NB4 (cell line): ENCODE measurements around the gene FMO2.

Experiments
- DNase-seq: peaks from one replicate; pipeline ENCODE4 v3.0.0; 2010; ENCODE audit warnings: low read depth
- H3K4me3 ChIP-seq: one replicate; pipeline ENCODE4 v1.5.1; 2011; ENCODE audit warnings: mild to moderate bottlenecking, low read depth, low read length, moderate library complexity
- CTCF ChIP-seq: IDR thresholded peaks from one replicate; pipeline ENCODE4 v1.5.1; 2012; ENCODE audit warnings: low read depth, low read length
- MYC ChIP-seq: IDR thresholded peaks from 2 replicates; pipeline ENCODE4 v1.6.1; 2011; ENCODE audit warnings: low read depth, low read length
- POLR2A ChIP-seq: IDR thresholded peaks from 2 replicates; pipeline ENCODE4 v1.6.1; 2011; ENCODE audit warnings: mild to moderate bottlenecking; ENCODE audit not compliant: insufficient read length; ENCODE audit errors: extremely low read depth
- TF ChIP-seq, protein P1 (sequence below): IDR thresholded peaks from 2 replicates; pipeline ENCODE4 v1.6.1; 2011; ENCODE audit warnings: low read depth, low read length

FMO2 gene

DNA sequence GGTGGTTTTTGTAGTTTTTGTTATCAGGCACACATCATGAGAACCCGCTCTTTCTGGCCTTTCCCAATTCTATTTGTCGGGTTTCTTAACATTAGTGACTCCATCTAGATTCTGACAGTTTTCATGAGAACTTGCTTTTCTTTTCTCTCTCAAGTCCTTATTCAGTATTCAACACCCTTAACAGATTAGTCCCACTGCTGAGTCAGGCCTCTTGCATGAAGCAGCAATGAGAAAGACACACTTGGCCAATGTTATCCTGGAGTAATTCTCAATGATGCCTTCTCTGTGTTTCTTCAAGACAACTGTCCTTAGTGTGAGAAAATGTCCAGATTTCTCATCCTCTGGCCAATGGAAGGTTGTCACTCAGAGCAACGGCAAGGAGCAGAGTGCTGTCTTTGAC lies 11.3 kb downstream of the FMO2 start:
- TF ChIP-seq CTCF (no peak), POLR2A (no peak), MYC (no peak)
- TF ChIP-seq, protein P1, sequence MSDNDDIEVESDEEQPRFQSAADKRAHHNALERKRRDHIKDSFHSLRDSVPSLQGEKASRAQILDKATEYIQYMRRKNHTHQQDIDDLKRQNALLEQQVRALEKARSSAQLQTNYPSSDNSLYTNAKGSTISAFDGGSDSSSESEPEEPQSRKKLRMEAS = no peak
- H3K4me3 ChIP-seq = no peak overlapping the region
- no peak for DNase-seq

DNA sequence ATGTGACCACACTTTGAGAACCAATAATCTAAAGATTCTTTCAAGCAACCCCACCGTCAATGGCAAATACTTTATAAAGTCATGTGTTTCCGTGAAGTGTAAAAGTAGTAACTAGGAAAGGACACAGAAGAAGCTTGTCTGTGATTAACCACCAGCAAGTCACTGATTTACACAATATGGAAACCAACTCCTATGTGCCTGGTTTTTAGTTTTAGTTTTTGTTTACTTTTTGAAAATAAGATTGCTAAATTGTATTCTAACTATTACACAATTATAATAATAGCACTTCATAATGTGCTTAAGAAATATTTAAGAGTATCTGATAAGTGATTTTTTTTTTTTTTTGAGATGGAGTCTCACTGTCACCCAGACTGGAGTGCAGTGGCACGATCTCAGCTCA lies 13.0 kb downstream of the FMO2 start:
- DNase-seq = no peak
- H3K4me3 ChIP-seq = no peak overlapping the region
- TF ChIP-seq, protein P1 = no peak
- TF ChIP-seq CTCF (no peak), MYC (no peak), POLR2A (no peak)

GRCh38 chr1:171204296-171204695 lies 19.2 kb downstream of the FMO2 start:
- TF ChIP-seq, protein P1 = no peak
- TF ChIP-seq CTCF (no peak), MYC (no peak), POLR2A (no peak)
- no peak overlapping the region for H3K4me3 ChIP-seq
- DNase-seq = no peak

DNA sequence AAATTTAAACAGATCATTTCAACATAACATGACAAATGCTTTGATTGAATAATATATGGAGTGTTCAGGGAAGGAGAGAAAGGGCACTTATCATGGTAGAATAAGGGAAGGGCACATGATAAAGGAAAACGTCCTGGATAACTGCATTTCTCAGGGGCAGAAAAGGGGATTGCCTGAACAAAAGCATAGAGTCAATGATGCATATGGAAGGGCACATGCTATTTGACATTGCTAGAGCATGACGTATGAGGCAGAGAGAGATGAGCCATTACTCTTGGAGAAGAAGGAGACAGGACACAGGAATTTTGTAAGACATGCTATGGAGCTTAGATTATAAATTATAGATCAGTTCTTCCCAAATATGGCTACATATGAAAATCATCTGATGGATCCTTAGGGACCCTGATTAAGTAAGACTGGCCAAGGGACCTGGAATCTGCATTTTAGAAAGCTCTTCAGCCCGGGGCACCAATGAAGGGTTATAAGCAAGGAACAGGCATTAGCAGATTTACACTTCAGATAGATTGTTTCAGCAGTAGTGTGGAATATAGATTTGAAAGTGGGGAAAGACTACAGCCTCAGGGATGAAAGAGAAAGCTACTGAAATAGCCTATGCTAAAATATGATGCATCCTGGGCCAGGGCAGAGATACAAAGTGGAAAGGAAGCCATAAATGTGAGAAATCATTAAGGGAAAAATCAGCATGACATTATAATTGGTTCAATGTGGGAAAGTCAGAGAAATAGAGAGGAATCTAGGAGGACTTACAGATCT lies 21.3 kb downstream of the FMO2 start:
- TF ChIP-seq CTCF = no peak
- no peak for TF ChIP-seq MYC
- TF ChIP-seq, protein P1 = no peak
- no peak for TF ChIP-seq POLR2A
- no peak overlapping the region for H3K4me3 ChIP-seq
- DNase-seq = no peak

- peak; percentile 31 for DNase-seq
These were observed 21.9 kb downstream of the FMO2 start for GRCh38 chr1:171206978-171207355.

More at GRCh38 chr1:171206978-171207355, 21.9 kb downstream of the FMO2 start:
- no peak overlapping the region for H3K4me3 ChIP-seq
- TF ChIP-seq CTCF (no peak), MYC (no peak), POLR2A (no peak)
- TF ChIP-seq, protein P1 = no peak
